ENCODE results near the gene TOB1.

GRCh38 chr17:50863931-50864330, 2.2 kb downstream of the TOB1 start:
- TF ChIP-seq CTCF (IDR thresholded peaks at IDR 0.05), result no peak
- TF ChIP-seq POLR2A (IDR thresholded peaks at IDR 0.05), result no peak
